Effector memory CD4-positive, alpha-beta T cell (primary cell): ENCODE results near the gene FAM24B.

ENCODE experiments used
- DNase-seq, 3 donors: peaks; one replicate each; pipeline ENCODE4 v3.0.0-alpha.2; 2020
- H3K27ac ChIP-seq: 2 replicates; pipeline ENCODE4 v1.7.0; 2013; ENCODE audit warnings: mild to moderate bottlenecking, low read length, moderate library complexity; ENCODE audit not compliant: insufficient read depth, poor library complexity, severe bottlenecking
- H3K27me3 ChIP-seq: replicated peaks from 2 replicates; pipeline ENCODE4 v1.7.0; 2013; ENCODE audit warnings: mild to moderate bottlenecking, low read length; ENCODE audit not compliant: insufficient read depth, control insufficient read depth, poor library complexity, severe bottlenecking
- H3K36me3 ChIP-seq: 2 replicates; pipeline ENCODE4 v1.7.0; 2013; ENCODE audit warnings: mild to moderate bottlenecking, low read length, moderate library complexity; ENCODE audit not compliant: control insufficient read depth, insufficient read depth
- H3K4me1 ChIP-seq: 2 replicates; pipeline ENCODE4 v1.7.0; 2013; ENCODE audit warnings: low read length, mild to moderate bottlenecking; ENCODE audit not compliant: control insufficient read depth, insufficient read depth, poor library complexity, severe bottlenecking
- H3K4me3 ChIP-seq: 2 replicates; pipeline ENCODE4 v1.7.0; 2013; ENCODE audit warnings: low read length, low read depth, mild to moderate bottlenecking; ENCODE audit not compliant: insufficient read depth, poor library complexity, severe bottlenecking
- H3K9me3 ChIP-seq: 2 replicates; pipeline ENCODE4 v1.7.0; 2013; ENCODE audit warnings: mild to moderate bottlenecking, low read length, moderate library complexity; ENCODE audit not compliant: control insufficient read depth

Gene FAM24B

GRCh38 chr10:122849900-122850605, 29.3 kb downstream of the FAM24B start:
- no peak for DNase-seq
- Histone ChIP-seq H3K27ac (no peak overlapping the region), H3K27me3 (no peaks in the 10 kb centered on the region), H3K4me3 (no peak overlapping the region), H3K9me3 (no peaks in the 10 kb centered on the region), H3K4me1 (no peaks in the 10 kb centered on the region), H3K36me3 (peaks cover 10% of the 10 kb centered on the region)

GRCh38 chr10:122849090-122849489, 30.3 kb downstream of the FAM24B start:
- Histone ChIP-seq H3K27me3 (no peaks in the 10 kb centered on the region), H3K27ac (no peak overlapping the region), H3K4me1 (no peaks in the 10 kb centered on the region), H3K36me3 (peaks cover 10% of the 10 kb centered on the region), H3K4me3 (no peak overlapping the region), H3K9me3 (no peaks in the 10 kb centered on the region)
- DNase-seq: no peak

GRCh38 chr10:122847782-122848604, 31.4 kb downstream of the FAM24B start:
- peaks cover 6% of the 10 kb centered on the region for H3K36me3 ChIP-seq
- no peak overlapping the region for H3K27ac ChIP-seq
- H3K4me3 ChIP-seq: no peak overlapping the region
- no peaks in the 10 kb centered on the region for H3K27me3 ChIP-seq
- no peaks in the 10 kb centered on the region for H3K9me3 ChIP-seq
- no peak for DNase-seq
- no peaks in the 10 kb centered on the region for H3K4me1 ChIP-seq

- H3K27me3 ChIP-seq: no peaks in the 10 kb centered on the region
- DNase-seq: no peak
- no peak within 1 kb of the TSS for H3K4me3 ChIP-seq
- H3K9me3 ChIP-seq: no peaks in the 10 kb centered on the region
- peaks cover 6% of the 10 kb centered on the region for H3K36me3 ChIP-seq
- H3K27ac ChIP-seq: no peak within 1 kb of the TSS
- H3K4me1 ChIP-seq: no peaks in the 10 kb centered on the region
These were observed 33.5 kb downstream of the FAM24B start, which contains the start of gene CUZD1 for GRCh38 chr10:122845783-122846332. TSS of gene CUZD1 (minus strand) at chr10:122845857. CDS start at chr10:122845843, 14 bp downstream.

GRCh38 chr10:122844146-122844545, 35.2 kb downstream of the FAM24B start:
- Histone ChIP-seq H3K4me1 (no peaks in the 10 kb centered on the region), H3K9me3 (no peaks in the 10 kb centered on the region), H3K36me3 (no peaks in the 10 kb centered on the region), H3K27ac (no peak overlapping the region), H3K27me3 (no peaks in the 10 kb centered on the region), H3K4me3 (no peak overlapping the region)
- DNase-seq: no peak

- Histone ChIP-seq H3K27ac (no peak overlapping the region), H3K36me3 (no peaks in the 10 kb centered on the region), H3K4me1 (no peaks in the 10 kb centered on the region), H3K27me3 (no peaks in the 10 kb centered on the region), H3K4me3 (no peak overlapping the region), H3K9me3 (no peaks in the 10 kb centered on the region)
- no peak for DNase-seq
These were observed 37.8 kb downstream of the FAM24B start for GRCh38 chr10:122841569-122841968.

- H3K27ac ChIP-seq: no peak overlapping the region
- H3K4me3 ChIP-seq: no peak overlapping the region
- DNase-seq: no peak
- no peaks in the 10 kb centered on the region for H3K36me3 ChIP-seq
- no peaks in the 10 kb centered on the region for H3K9me3 ChIP-seq
- no peaks in the 10 kb centered on the region for H3K27me3 ChIP-seq
- H3K4me1 ChIP-seq: no peaks in the 10 kb centered on the region
These were observed 39.9 kb downstream of the FAM24B start for GRCh38 chr10:122839505-122839904.

GRCh38 chr10:122838880-122839279, 40.5 kb downstream of the FAM24B start:
- no peaks in the 10 kb centered on the region for H3K9me3 ChIP-seq

GRCh38 chr10:122835908-122836307, 43.5 kb downstream of the FAM24B start:
- no peak for DNase-seq
- no peaks in the 10 kb centered on the region for H3K9me3 ChIP-seq
- no peak overlapping the region for H3K4me3 ChIP-seq
- no peaks in the 10 kb centered on the region for H3K36me3 ChIP-seq
- no peak overlapping the region for H3K27ac ChIP-seq
- no peaks in the 10 kb centered on the region for H3K27me3 ChIP-seq
- no peaks in the 10 kb centered on the region for H3K4me1 ChIP-seq

More at GRCh38 chr10:122838880-122839279, 40.5 kb downstream of the FAM24B start:
- H3K27me3 ChIP-seq: no peaks in the 10 kb centered on the region
- no peak for DNase-seq
- H3K4me3 ChIP-seq: no peak overlapping the region
- no peaks in the 10 kb centered on the region for H3K4me1 ChIP-seq
- H3K27ac ChIP-seq: no peak overlapping the region
- no peaks in the 10 kb centered on the region for H3K36me3 ChIP-seq

GRCh38 chr10:122830965-122831353, 48.4 kb downstream of the FAM24B start:
- Histone ChIP-seq H3K4me3 (no peak overlapping the region), H3K9me3 (no peaks in the 10 kb centered on the region), H3K36me3 (no peaks in the 10 kb centered on the region), H3K27ac (no peak overlapping the region), H3K4me1 (no peaks in the 10 kb centered on the region), H3K27me3 (no peaks in the 10 kb centered on the region)
- DNase-seq: no peak
